ENCODE measurements around the gene DAW1. TPM values are rescaled to one million over a fixed set of nuclear protein-coding genes. Genes with fewer than 3 reads are reported as not detected.

DAW1 gene
- total RNA-seq, result not detected in 2 replicates

- H3K27me3 ChIP-seq (ENCODE audit: control insufficient read depth, insufficient read depth, low read length), result no peaks in the 10 kb centered on the region
- no peak for TF ChIP-seq CTCF (IDR thresholded peaks at IDR 0.05; ENCODE audit: insufficient read depth, low read length, poor library complexity, severe bottlenecking)
- H3K36me3 ChIP-seq (ENCODE audit: control insufficient read depth, insufficient read depth, low read length), result no peaks in the 10 kb centered on the region
- H3K4me3 ChIP-seq (ENCODE audit: low read depth, low read length), result peak within 1 kb of the TSS; percentile 30
- DNase-seq (ENCODE audit: low read depth), result peak; percentile 48
These were observed at the start of gene DAW1 for GRCh38 chr2:227871375-227871791. Gene DAW1, plus strand, starts transcription at chr2:227871631. Its CDS starts 59 bp downstream, at chr2:227871690.

GRCh38 chr2:227822416-227823003 is 48.9 kb upstream of the DAW1 start:
- Histone ChIP-seq H3K4me3 (ENCODE audit: low read depth, low read length) (no peak overlapping the region), H3K36me3 (ENCODE audit: control insufficient read depth, insufficient read depth, low read length) (no peaks in the 10 kb centered on the region), H3K27me3 (ENCODE audit: control insufficient read depth, insufficient read depth, low read length) (peaks cover 4% of the 10 kb centered on the region)
- TF ChIP-seq CTCF (IDR thresholded peaks at IDR 0.05; ENCODE audit: insufficient read depth, low read length, poor library complexity, severe bottlenecking), result no peak
- DNase-seq (ENCODE audit: low read depth), result peak; percentile 70

- DNase-seq (ENCODE audit: low read depth), result no peak
- Histone ChIP-seq H3K4me3 (ENCODE audit: low read depth, low read length) (no peak overlapping the region), H3K36me3 (ENCODE audit: control insufficient read depth, insufficient read depth, low read length) (no peaks in the 10 kb centered on the region), H3K27me3 (ENCODE audit: control insufficient read depth, insufficient read depth, low read length) (peaks cover 5% of the 10 kb centered on the region)
- TF ChIP-seq CTCF (IDR thresholded peaks at IDR 0.05; ENCODE audit: insufficient read depth, low read length, poor library complexity, severe bottlenecking), result no peak
These were observed 47.5 kb upstream of the DAW1 start for GRCh38 chr2:227823922-227824321.

GRCh38 chr2:227824711-227825110 is 46.7 kb upstream of the DAW1 start:
- no peak for DNase-seq (ENCODE audit: low read depth)
- H3K27me3 ChIP-seq (ENCODE audit: control insufficient read depth, insufficient read depth, low read length), result peaks cover 5% of the 10 kb centered on the region
- H3K4me3 ChIP-seq (ENCODE audit: low read depth, low read length), result no peak overlapping the region
- no peaks in the 10 kb centered on the region for H3K36me3 ChIP-seq (ENCODE audit: control insufficient read depth, insufficient read depth, low read length)
- TF ChIP-seq CTCF (IDR thresholded peaks at IDR 0.05; ENCODE audit: insufficient read depth, low read length, poor library complexity, severe bottlenecking), result no peak

GRCh38 chr2:227826019-227826521 is 45.4 kb upstream of the DAW1 start:
- Histone ChIP-seq H3K4me3 (ENCODE audit: low read depth, low read length) (no peak overlapping the region), H3K36me3 (ENCODE audit: control insufficient read depth, insufficient read depth, low read length) (no peaks in the 10 kb centered on the region), H3K27me3 (ENCODE audit: control insufficient read depth, insufficient read depth, low read length) (peaks cover 5% of the 10 kb centered on the region)
- no peak for TF ChIP-seq CTCF (IDR thresholded peaks at IDR 0.05; ENCODE audit: insufficient read depth, low read length, poor library complexity, severe bottlenecking)
- no peak for DNase-seq (ENCODE audit: low read depth)

- DNase-seq (ENCODE audit: low read depth), result no peak
- no peaks in the 10 kb centered on the region for H3K36me3 ChIP-seq (ENCODE audit: control insufficient read depth, insufficient read depth, low read length)
- H3K27me3 ChIP-seq (ENCODE audit: control insufficient read depth, insufficient read depth, low read length), result peaks cover 5% of the 10 kb centered on the region
- H3K4me3 ChIP-seq (ENCODE audit: low read depth, low read length), result no peak overlapping the region
- TF ChIP-seq CTCF (IDR thresholded peaks at IDR 0.05; ENCODE audit: insufficient read depth, low read length, poor library complexity, severe bottlenecking), result no peak
These were observed 44.9 kb upstream of the DAW1 start for GRCh38 chr2:227826563-227826962.

Measured in kidney epithelial cell (primary cell).